Adrenal gland (tissue), 5 donors: ENCODE measurements around the gene GRM5.

ENCODE experiments used
- POLR2A ChIP-seq, 2 donors: fragments of 450-650 bp; IDR thresholded peaks; one replicate each; pipeline ENCODE4 v1.6.1; 2017; ENCODE audit warnings: antibody characterized with exemption in 2 of 2, mild to moderate bottlenecking in 2 of 2, moderate library complexity in 1 of 2
- TF ChIP-seq, protein P1 (sequence below), 6 experiments: fragments of 450-650 bp in 4 of 6; fragments of 200-600 bp in 2 of 6; sonication (generic) in 1 of 6; IDR thresholded peaks; 1 replicate in 5 of 6; 2 replicates in 1 of 6; pipeline versions ENCODE4 v1.5.1 to v1.8.0; 2016 to 2021; ENCODE audit warnings: antibody characterized with exemption in 6 of 6, mild to moderate bottlenecking in 2 of 6, moderate library complexity in 1 of 6
- donor health status: DM: no; HTN: no; CAD: no.

DNA sequence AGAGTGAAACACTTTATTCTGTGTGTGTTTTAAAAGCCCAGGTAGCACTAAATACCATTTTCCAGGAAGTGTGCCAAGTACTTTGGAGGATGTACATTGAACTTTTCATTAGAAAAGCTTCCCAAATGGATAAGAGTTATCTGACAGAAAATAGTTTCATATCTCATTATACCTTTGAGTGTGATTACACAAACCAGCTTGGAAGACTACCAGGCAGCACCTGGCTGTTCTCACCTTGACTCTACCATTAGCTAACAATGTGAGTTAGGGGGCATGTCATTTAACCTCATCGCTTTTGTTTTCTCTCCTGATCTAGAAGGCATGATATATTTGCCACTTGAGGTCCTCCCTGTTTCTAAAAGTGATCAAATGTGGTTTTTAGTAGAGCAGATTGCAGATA lies 50.2 kb downstream of the GRM5 start:
- TF ChIP-seq, protein P1, sequence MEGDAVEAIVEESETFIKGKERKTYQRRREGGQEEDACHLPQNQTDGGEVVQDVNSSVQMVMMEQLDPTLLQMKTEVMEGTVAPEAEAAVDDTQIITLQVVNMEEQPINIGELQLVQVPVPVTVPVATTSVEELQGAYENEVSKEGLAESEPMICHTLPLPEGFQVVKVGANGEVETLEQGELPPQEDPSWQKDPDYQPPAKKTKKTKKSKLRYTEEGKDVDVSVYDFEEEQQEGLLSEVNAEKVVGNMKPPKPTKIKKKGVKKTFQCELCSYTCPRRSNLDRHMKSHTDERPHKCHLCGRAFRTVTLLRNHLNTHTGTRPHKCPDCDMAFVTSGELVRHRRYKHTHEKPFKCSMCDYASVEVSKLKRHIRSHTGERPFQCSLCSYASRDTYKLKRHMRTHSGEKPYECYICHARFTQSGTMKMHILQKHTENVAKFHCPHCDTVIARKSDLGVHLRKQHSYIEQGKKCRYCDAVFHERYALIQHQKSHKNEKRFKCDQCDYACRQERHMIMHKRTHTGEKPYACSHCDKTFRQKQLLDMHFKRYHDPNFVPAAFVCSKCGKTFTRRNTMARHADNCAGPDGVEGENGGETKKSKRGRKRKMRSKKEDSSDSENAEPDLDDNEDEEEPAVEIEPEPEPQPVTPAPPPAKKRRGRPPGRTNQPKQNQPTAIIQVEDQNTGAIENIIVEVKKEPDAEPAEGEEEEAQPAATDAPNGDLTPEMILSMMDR (IDR thresholded peaks at IDR 0.05): no peak
- no peak for TF ChIP-seq POLR2A (IDR thresholded peaks at IDR 0.05)
